Tongue (tissue), 2 donors: ENCODE measurements around the gene CTDSPL. TPM values are rescaled to one million over a fixed set of nuclear protein-coding genes. Genes with fewer than 3 reads are reported as not detected.
"Not testable (repeated sequence)": the region's sequence is repeated elsewhere in the genome, so short reads cannot be mapped to it uniquely, and the experiment has no call there.

ENCODE experiments used
- DNase-seq: peaks from one replicate; pipeline ENCODE4 v3.0.0-alpha.2; 2015
- total RNA-seq: library from RNA; depleted of rRNA; stranded (reverse); fragments of >200 nt; gene quantifications from one replicate; pipeline ENCODE4 v1.2.3, GENCODE V29; 2014

The CTDSPL gene
- total RNA-seq, 1 donor from 2014 or later = 29.4 TPM

DNA sequence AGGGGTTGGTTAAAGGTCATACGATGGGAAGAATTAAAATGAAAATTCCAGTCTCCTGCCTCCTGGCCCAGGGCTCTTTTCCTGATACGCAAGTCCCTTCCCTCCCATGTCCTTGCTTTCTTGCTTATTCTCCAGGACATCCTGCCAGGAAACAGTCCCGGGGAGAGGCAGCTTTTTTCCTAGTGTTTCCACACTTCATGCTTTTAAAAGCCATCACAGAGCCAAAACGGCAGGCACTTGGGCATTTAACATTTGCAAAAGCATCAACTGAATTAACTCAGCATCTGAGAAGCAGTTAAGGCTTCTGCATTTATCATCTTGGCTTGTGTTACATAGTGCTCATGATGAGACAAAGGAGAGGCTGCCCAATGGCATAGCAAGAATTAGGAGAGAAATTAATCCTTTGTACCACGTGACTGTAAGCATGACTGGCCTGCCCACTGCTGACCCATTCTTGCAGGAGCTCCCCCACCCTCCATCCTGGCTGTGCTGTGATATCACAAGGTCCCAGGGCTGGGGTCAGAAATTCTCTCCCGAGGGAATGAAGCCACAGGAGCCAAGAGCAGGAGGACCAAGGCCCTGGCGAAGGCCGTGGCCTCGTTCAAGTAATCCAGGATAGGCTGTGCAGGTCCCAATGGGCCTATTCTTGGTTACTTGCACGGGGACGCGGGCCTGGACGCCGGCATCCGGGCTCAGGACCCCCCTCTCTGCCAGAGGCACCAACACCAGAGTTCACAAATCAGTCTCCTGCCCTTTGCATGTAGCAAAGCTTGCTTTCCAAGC, 107.3 kb downstream of the CTDSPL start:
- peak; percentile 56 for DNase-seq

DNA sequence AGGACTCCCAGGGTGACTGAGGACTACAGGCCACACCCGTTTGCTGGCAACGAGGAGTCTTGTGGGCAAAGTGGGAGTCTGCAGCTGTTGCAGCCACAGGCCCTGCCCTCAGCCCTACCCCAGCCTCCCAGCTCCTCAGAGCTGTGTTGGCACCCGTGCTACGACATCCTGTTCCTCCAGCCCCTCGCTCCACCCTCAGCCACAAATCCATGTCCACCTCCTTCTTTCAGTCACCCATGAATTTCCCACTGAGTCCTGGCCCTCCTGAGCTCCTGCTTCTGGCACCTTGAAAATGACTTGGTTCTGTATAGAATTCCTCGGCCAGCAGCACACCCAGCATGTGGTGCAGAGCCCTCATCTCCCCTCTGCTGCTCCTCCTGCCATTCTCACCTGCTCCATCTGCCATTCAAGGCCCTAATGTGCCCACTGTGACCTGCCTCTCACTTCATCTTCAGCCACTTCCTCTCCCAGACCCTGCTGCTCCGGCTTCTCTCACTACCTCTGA, 108.0 kb downstream of the CTDSPL start:
- DNase-seq = peak; percentile 91

DNA sequence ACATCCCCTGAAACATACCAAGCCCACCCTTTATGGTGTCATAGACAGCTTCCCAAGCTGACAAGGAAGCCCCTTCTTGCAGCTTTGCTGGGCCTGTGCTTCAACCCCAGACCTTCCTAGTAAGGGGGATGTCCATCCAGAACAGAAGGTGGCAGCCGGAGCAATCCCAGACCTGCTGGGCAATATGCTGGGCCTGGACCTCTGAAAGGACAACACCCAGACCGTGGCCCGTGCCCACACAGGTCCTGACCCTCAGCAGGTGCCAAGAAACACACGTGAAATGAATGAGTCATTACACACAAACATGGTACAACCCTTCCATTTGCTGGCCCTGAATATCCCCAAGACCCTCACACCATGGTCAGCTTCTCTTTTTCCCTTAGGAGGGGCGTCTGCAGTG, 109.1 kb downstream of the CTDSPL start:
- no peak for DNase-seq

DNA sequence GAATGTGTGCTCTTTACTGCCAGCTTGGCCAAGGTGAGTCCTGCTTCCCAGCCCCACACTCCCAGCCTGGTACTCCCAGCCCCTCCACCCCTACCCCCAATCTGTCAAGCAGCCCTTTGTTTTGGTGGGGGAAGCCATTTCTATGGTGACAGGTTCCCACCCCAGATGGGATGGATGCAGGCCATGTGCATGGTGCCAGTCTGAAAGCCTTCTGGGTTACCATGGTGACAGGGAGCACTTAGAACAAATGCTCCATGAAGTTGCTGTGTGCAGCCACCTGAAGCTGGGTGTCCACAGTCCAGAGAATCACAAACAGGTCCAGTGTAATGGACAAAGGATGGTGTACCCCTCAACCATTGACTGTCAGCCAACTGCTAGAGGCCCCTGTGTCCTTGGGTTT, 109.8 kb downstream of the CTDSPL start:
- DNase-seq = no peak

DNA sequence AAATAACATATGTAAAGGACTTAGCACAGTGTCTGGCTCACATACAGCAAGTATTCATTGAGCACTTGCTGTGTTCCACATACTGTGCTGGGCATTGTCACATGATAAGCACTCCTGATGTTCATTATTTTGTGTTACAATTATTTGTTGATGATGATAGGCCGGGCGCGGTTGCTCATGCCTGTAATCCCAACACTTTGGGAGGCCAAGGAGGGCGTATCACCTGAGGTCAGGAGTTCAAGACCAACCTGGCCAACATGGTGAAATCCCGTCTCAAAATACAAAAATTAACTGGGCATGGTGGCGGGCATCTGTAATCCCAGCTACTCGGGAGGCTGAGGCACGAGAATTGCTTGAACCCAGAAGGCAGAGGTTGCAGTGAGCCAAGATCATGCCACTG, 110.4 kb downstream of the CTDSPL start:
- not testable (repeated sequence) for DNase-seq

DNA sequence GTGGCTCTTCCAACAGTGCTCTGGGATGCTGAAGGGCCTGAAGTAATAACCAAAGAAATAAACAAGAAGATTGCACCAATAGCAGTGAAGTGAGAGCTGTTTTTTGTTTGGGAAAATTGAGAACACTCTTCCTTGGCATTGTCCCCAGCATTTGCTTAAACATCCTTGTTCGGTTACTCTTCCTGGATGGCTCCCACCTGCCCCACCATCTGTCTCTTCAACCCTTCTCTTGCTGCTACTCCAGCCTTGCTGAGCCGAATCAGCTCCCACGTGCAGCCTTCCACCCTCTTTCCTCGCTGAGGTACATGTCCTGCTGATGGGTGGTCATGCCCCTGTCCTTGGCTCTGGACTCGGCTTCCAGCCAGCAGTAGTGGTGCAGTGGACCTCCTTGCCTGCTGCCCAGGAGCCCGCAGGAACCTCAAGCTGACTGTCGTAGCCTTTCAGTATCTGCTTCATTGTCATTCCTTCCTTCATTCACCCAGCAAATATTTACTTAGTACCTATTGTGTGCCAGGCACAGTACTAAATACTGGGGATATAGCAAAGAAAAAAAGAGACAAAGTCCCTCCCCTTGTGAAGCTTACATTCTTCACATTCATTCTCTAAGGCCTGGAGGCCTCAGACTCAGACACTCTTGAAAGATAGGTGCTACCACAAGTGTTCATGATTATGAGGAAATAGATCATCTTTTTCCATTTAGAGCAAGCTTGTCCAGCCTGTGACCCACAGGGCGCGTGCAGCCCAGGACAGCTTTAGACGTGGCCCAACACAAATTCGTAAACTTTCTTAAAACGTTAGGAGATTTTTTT, 111.8 kb downstream of the CTDSPL start:
- no peak for DNase-seq

DNA sequence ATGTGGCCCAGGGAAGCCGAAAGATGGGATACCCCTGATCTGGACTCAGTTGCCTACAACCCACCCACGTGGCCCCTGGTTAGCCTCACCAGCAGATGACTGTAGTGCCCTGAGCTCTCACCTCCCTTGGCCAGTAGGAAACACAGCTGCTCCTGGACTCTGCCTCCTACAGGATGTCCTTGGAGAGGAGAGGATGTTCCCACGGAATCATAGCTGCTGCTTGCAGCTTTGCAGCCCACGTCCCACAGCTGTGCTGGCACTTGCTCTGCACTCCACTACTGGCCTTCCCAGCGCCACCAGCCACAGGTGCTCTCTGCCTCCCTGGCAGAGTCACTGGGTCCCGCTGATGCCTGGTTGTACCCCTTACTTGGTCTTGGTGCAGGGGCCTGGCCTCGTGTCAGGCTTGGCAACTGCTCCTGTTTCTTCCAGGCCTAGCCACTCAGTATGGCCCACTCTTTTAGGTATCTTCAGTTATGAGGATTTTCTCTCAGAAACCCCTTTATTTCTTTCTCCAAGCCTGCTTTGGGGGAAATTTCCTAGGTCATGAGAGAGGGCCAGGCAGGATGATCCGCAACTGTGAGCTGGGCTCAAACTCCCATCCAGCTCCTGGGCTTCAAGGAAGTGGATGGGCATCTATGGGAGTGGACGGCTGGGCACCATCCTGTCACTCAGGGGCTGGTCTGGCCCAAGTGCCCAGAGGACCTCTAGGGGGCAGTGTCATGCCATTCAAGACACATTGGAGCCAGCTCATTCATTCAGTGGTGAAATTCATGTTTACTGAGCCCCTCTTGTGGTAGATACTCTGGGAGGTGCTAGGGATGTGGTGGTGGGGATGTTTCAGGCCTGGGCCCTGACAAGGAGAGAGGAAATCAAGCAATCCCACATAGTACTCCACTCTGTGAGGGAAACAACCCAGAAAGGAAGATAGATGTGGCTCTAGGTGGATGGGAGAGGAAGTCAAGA, 112.7 kb downstream of the CTDSPL start:
- peak; percentile 77 for DNase-seq

DNA sequence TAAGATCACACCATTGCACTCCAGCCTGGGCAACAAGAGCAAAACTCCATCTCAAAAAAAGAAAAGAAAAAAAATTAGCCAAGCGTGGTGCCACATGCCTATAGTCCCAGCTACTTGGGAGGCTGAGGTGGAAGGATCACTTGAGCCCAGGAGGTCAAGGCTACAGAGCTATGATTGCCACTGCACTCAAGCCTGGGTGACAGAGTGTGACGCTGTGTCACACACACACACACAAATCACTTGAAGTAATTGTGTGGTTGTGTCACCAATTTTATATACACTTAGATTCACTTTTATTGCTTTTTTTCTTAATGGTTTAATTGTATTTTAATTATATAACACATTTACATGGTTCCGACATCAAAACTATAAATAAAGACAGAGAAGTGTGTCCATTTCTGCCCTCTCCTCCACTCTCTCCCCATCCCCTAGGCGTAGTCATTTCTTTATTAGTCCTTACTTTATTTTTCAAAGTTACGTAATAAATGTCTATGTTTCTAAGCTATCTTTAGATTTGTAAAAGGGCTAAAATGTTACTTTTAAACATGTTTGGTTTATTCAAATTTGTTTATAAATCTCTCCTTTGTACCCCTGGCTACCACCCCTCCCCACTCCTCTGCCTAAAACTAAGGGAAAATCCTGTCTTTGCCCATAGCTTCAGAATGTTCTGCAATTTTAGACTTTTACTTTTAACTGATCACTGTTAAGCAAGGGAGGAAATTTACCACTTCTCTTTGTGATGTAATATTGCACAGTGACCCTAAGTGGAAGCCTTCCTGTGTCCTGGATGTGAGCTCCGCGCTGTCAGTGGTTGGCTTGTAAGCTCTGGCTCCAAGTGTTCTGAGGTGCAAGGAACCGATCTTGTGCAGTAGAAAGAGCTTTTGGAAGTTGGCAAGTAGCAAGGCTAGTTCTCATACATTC, 118.1 kb downstream of the CTDSPL start:
- no peak for DNase-seq

DNA sequence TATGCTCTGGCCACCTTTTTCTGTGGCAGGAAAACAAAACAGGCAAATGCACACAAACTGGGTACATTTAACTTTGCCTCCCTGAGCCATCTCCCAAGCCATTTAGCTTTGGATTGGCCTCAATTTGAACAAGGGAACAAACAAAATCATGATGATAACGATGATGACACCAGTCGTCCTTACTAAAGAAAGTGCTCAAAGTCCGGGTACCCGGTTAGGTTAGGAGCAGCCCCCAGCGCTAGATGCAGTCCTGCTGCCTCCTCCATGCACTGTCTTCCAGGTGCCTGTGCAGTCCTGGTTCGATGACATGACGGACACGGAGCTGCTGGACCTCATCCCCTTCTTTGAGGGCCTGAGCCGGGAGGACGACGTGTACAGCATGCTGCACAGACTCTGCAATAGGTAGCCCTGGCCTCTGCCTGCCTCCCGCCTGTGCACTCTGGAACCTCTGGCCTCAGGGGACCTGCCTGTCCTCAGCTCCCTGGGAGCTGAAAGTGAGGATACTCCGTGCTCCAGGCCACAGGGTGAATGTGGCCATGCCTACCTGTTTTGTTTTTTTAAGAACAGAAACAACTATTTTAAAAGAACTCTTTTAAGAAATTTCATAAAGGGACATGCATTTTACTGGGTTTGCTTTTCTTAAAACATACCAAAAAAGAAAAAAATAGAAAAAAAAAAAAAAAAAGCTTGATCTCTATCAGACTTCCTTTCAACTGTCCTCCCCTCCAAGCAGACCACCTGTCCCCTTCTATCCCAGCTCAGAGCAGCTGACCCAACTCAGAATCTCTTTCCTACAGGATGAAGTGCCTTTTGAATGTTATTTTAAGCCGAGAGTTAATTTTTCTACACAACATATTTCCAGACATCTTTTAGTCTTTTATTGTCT, 119.0 kb downstream of the CTDSPL start:
- peak; percentile 67 for DNase-seq

DNA sequence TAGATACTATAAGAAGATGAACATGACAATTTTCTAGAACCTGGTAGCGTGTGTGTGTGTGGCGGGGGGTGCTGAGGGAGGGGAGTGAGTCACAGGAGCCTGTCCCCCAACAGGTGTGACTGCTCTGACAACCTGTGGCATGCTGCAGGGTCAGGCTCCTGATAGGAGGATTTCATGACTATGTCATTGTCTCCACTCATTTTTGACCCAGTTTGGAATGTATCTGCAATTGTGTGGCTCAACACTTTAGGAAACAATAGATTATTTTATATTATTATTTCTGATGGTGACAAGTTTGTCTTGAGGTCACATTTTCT, 119.6 kb downstream of the CTDSPL start:
- DNase-seq = no peak

DNA sequence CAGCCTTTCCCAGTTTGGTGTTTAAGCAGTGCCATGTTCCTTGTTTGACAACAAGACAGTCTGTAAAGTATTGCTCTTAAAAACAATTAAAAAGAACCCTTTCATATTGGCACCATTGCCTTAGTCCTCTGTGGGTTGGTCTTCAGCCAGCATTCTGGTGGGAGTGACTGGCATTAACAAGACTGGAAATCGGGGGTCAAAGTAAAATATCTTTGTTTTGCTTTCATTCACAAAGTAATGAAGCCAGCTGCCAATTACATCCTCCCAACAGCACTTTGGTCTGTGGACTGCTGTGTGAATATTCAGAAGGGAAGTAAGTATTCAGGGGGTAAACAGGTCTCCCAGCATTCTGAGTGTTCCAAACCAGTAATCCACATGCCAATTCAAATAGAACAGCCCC, 120.7 kb downstream of the CTDSPL start:
- DNase-seq = no peak

DNA sequence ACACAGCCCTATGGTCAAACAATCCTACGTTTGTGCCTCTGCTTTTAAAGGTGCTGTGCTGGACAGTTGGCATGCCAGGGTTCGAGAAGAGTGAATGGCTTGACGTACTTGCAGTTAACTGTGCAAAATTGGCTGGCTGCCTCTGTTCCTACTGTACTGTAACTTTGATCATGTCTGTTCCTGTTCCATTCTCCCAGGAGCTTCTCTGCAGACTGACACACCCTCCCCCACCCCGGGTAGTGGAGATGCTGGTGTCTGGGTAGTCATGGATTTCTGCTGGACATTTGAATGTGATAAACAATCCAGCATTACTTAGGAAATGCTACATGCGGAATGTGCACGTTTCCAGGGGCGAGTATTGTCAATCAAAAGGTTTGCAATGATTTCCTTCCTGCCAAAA, 122.4 kb downstream of the CTDSPL start:
- DNase-seq = no peak

DNA sequence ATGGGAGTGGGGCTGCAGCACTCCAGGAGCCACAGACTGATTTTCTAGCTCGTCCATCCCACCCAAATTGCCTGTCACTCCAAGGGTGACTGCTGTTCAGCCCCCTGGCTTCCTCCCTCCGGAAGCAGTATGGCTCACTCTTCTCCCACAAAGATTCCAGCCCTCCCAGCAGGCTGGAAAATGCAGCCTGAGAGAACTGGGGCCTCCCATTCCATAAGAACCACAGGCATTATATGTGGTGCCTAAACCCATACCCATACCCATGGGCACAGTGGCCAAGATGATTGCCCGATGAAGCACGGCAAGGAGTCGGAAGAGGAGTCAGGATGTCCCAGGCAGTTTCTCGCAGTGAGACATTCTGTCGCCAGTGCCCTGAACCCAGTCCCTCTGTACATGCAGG, 122.9 kb downstream of the CTDSPL start:
- no peak for DNase-seq

DNA sequence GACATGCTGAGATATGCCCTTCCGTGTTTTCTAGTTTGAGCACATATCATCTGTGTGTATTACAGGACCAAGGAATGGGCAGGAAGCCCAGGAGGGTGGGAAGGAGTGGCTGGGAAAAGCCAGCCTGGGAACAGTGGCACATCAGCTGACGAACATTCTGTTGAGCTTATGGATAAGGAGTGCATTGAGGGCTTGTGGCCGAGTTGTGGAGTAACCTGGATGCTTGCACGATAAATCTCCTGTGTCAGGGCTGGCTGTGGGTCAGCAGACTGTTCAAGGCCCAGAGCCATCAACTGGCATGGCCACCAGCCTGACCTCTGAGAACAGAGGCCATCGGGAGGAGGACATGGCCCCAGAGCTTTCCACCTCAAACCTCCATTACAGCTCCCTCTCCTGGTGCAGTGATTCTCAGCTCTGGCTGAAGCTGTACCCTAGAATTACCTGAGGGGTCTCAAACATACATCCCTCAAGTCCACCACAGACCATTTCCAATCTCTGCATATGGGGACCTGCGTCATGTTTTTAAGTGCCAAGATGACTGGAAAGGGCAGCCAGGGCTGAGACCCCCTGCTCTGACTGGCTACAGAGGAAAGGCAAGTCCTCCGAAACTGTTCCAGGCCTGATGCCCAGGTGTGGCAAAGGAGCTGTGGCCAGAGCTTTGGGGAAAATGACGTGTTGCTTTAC, 124.1 kb downstream of the CTDSPL start:
- DNase-seq = no peak

DNA sequence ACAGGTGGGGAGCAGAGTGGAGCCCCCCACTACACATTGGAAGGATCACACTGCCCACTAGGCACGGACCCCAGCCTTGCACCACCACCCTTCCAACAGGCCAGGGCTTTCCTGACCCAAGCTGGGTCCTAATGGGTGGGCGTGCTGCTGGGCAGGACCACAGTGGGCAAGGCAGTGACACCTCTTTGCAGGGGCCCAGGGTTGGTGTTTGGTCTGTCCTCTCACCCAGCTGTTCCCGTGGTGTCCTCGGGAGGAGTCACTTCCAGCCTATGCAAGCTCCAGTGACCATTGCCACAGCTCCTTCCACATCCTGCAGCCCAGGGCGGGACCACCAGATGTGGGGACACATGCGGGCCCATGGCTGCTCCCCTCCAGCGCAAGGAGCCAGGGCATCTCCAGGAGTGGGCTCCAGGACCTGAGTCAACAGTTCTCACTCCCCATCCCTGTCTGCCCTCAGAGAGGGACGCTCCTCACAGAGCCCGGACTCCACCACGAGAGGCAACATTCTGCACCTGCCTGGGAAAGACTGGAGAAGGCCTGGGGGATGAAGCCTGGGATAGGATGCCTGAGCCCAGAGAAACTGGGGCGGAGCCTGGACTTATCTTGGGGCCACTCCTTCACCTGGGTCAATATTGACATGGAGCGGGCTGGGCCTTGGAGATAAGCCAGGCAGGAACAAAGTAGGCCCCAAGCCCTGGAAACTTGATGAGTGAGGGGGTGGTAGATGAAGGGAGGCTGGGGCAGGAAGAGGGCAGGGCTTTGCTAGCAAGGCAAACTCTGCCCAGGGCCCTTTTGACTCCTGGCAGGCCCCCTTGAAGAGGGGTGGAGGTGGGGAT, 125.0 kb downstream of the CTDSPL start:
- DNase-seq = no peak

DNA sequence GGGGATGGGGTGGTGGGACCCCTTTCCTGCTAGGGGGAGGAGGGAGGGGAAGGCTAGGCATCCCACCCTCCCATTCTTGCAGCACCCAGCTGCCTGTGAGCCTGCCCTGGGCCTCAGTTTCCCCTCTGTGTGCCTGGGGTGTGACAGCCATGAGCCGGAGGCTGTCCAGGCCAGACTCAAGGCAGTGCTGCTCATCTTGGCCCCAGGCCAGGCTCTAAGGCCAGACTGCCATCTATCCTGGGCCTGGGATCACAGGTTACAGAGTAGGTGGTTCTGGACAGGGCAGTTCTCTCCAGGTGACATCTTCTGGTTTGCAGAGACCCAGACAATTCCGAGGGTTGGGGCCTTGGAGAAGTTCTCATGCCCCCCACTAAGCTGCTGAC, 125.6 kb downstream of the CTDSPL start:
- DNase-seq = no peak

DNA sequence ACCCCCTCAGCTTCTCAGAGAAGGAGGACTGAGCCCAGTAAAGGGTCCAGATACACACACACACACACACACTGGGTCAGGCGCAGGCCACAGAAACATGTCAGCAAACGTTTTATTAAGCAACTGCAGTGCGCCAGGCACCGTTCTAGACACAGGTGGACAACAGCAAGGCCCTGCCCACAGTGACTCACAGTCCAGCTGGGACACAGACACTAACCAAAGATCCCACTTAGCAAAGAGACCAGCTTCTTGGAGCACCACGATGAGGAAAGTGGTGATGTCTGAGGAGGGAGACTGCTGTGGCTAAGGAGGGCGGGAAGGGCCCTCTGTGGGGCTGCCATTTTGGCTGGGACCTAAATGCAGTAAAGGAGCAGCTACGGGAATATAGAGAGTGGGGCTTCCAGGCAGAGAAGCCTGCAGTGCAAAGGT, 126.1 kb downstream of the CTDSPL start:
- DNase-seq = no peak

DNA sequence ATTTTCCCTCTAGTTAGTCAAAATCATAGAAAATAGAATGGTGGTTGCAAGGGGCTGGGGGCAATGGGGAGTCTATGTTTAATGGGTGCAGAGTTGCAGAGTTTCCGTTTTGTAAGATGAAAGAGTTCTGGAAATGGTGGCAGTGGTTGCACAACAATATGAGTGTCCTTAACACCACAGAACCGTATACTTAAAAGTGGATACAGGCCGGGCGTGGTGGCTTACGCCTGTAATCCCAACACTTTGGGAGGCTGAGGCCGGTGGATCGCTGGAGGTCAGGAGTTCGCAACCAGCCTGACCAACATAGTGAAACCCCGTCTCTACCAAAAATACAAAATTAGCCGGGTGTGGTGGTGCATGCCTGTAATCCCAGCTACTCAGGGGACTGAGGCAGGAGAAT, 126.7 kb downstream of the CTDSPL start:
- not testable (repeated sequence) for DNase-seq
